K562 (cell line): ENCODE data around the gene DCAF7. TPM values are rescaled to one million over a fixed set of nuclear protein-coding genes. Genes with fewer than 3 reads are reported as not detected.

Experiments used
- ATAC-seq: fragments of 200-7000 bp; cut with Tn5 transposase; 3 replicates; pipeline ENCODE4 v1.9.1; 2020; ENCODE audit warnings: moderate library complexity
- BruUV-seq: library from RNA; stranded (reverse); fragments of 400-500 nt; replicated peaks from 2 replicates; lab custom pipeline; 2021; lab: Mats Ljungman, UMichigan
- CTCF ChIA-PET: fragments of 300-600 bp; formaldehyde crosslinking; extraction: SDS; loops from one replicate; lab custom pipeline; 2021; ENCODE audit warnings: low intra/inter-chr PET ratio; lab: Yijun Ruan, JAX
- POLR2A ChIA-PET: fragments of 300-600, 350-650 bp; sonication (Branson Sonifier 250); formaldehyde crosslinking; extraction: SDS; loops from one replicate; lab custom pipeline; 2021; ENCODE audit warnings: antibody characterized with exemption, inconsistent platforms; lab: Yijun Ruan, JAX
- DNase-seq, 4 experiments: peaks; one replicate each; pipeline versions ENCODE4 v3.0.0 to v3.0.0-alpha.2; 2011 to 2018; ENCODE audit warnings: low spot score in 3 of 4, mixed read lengths in 3 of 4; ENCODE audit errors: extremely low read depth in 1 of 4
- FAIRE-seq: peaks from 2 replicates; lab custom pipeline; 2011; peaks lifted over from hg19 to GRCh38; lab: Jason Lieb, UNC
- H2AFZ ChIP-seq: 2 replicates; pipeline ENCODE4 v1.6.0; 2011; ENCODE audit warnings: low read depth, low read length, control low read depth, inconsistent platforms
- H3K27ac ChIP-seq: fragments of 200-600 bp; 3 replicates; pipeline ENCODE4 v1.8.0; 2011; ENCODE audit warnings: low read depth, mild to moderate bottlenecking, control low read depth, inconsistent platforms, low read length, moderate library complexity, mixed read lengths; ENCODE audit errors: extremely low read depth
- H3K27me3 ChIP-seq, 2 experiments: fragments of 300-600 bp in 1 of 2; 2 replicates in 1 of 2; 3 replicates in 1 of 2; pipeline versions ENCODE4 v1.6.0 to v1.8.0; 2011; ENCODE audit warnings: inconsistent platforms in 2 of 2, low read length in 2 of 2, mild to moderate bottlenecking in 1 of 2, mixed read lengths in 1 of 2, moderate library complexity in 1 of 2; ENCODE audit not compliant: control insufficient read depth in 2 of 2, insufficient read depth in 2 of 2
- H3K36me3 ChIP-seq: fragments of 300-600 bp; 3 replicates; pipeline ENCODE4 v1.8.0; 2011; ENCODE audit warnings: mild to moderate bottlenecking, low read length, inconsistent platforms; ENCODE audit not compliant: control insufficient read depth, insufficient read depth
- H3K4me1 ChIP-seq, 2 experiments: fragments of 200-600 bp in 1 of 2; replicated peaks in 1 of 2; 2 replicates in 1 of 2; 3 replicates in 1 of 2; pipeline versions ENCODE4 v1.5.1 to v1.8.0; 2011; ENCODE audit warnings: inconsistent platforms in 2 of 2, low read length in 2 of 2, mild to moderate bottlenecking in 1 of 2, mixed read lengths in 1 of 2, moderate library complexity in 1 of 2; ENCODE audit not compliant: control insufficient read depth in 2 of 2, insufficient read depth in 2 of 2
- H3K4me2 ChIP-seq: 2 replicates; pipeline ENCODE4 v1.6.1; 2011; ENCODE audit warnings: low read length, control low read depth, inconsistent platforms, mixed read lengths; ENCODE audit not compliant: insufficient read depth
- H3K4me3 ChIP-seq: fragments of 200-600 bp; sonication (generic), shearing (Covaris generic); 2 replicates; pipeline ENCODE4 v1.5.1; 2016; ENCODE audit warnings: control low read depth, inconsistent platforms
- H3K79me2 ChIP-seq: fragments of 200-600 bp; 3 replicates; pipeline ENCODE4 v1.8.0; 2011; ENCODE audit warnings: low read length, inconsistent platforms; ENCODE audit not compliant: control insufficient read depth, insufficient read depth
- H3K9ac ChIP-seq, 2 experiments: 2 replicates each; pipeline versions ENCODE4 v1.6.0 to v1.6.1; 2011; ENCODE audit warnings: low read depth in 2 of 2, low read length in 2 of 2, control low read depth in 1 of 2, inconsistent platforms in 1 of 2, mild to moderate bottlenecking in 1 of 2, mixed read lengths in 1 of 2; ENCODE audit not compliant: insufficient read depth in 1 of 2
- H3K9me1 ChIP-seq: one replicate; pipeline ENCODE4 v1.6.0; 2011; ENCODE audit warnings: inconsistent platforms, mild to moderate bottlenecking, low read length, moderate library complexity; ENCODE audit not compliant: control insufficient read depth, insufficient read depth
- H3K9me3 ChIP-seq: replicated peaks from 2 replicates; pipeline ENCODE4 v1.5.1; 2011; ENCODE audit warnings: low read depth, low read length, inconsistent platforms; ENCODE audit not compliant: control insufficient read depth, insufficient read depth
- H4K20me1 ChIP-seq: replicated peaks from 2 replicates; pipeline ENCODE4 v1.6.1; 2011; ENCODE audit warnings: low read length, inconsistent platforms, mixed read lengths; ENCODE audit not compliant: control insufficient read depth, insufficient read depth
- CBFA2T3 ChIP-seq: fragments of 450-650 bp; IDR thresholded peaks from 2 replicates; pipeline ENCODE4 v1.6.1; 2017
- CCNT2 ChIP-seq: IDR thresholded peaks from 2 replicates; pipeline ENCODE4 v1.6.1; 2011; ENCODE audit warnings: borderline replicate concordance, low read depth, mild to moderate bottlenecking, moderate library complexity, mixed read lengths, low read length; ENCODE audit not compliant: insufficient read length; ENCODE audit errors: extremely low read depth
- ESRRB ChIP-seq: fragments of 250-450 bp; sonication (Bioruptor Pico); IDR thresholded peaks from 2 replicates; pipeline ENCODE4 v1.5.0; 2020; ENCODE audit warnings: mild to moderate bottlenecking, moderate library complexity, borderline replicate concordance
- RBM14 ChIP-seq: fragments of 200-400 bp; formaldehyde crosslinking; IDR thresholded peaks from 2 replicates; pipeline ENCODE4 v1.6.1; 2018; ENCODE audit warnings: low read depth, mild to moderate bottlenecking, low read length, moderate library complexity, borderline replicate concordance; ENCODE audit not compliant: insufficient read depth
- SIX5 ChIP-seq, 2 experiments: IDR thresholded peaks; 2 replicates each; pipeline ENCODE4 v1.6.1; 2011; ENCODE audit warnings: low read length in 2 of 2, borderline replicate concordance in 1 of 2, low read depth in 1 of 2, mild to moderate bottlenecking in 1 of 2, moderate library complexity in 1 of 2; ENCODE audit not compliant: insufficient read depth in 1 of 2
- SP1 ChIP-seq: sonication (generic); formaldehyde crosslinking; IDR thresholded peaks from 2 replicates; pipeline ENCODE4 v1.8.1; 2022; ENCODE audit warnings: mild to moderate bottlenecking, missing genetic modification reagents
- TOE1 ChIP-seq, 2 experiments: fragments of 450-650 bp in 1 of 2; sonication (generic) in 1 of 2; formaldehyde crosslinking in 1 of 2; IDR thresholded peaks; 2 replicates each; pipeline versions ENCODE4 v1.7.1 to v1.8.0; 2016 to 2022; ENCODE audit warnings: borderline replicate concordance in 2 of 2, mild to moderate bottlenecking in 2 of 2, antibody characterized with exemption in 1 of 2, inconsistent platforms in 1 of 2, low read depth in 1 of 2, missing genetic modification reagents in 1 of 2, moderate library complexity in 1 of 2
- ZFP30 ChIP-seq: fragments of 250-450 bp; sonication (Bioruptor Pico); IDR thresholded peaks from 2 replicates; pipeline ENCODE4 v1.8.0; 2022; ENCODE audit warnings: moderate library complexity, mild to moderate bottlenecking, inconsistent platforms, borderline replicate concordance
- ZNF253 ChIP-seq: fragments of 250-450 bp; sonication (Bioruptor Pico); conservative IDR thresholded peaks from 2 replicates; pipeline ENCODE4 v1.6.1; 2021; ENCODE audit warnings: mild to moderate bottlenecking
- ZNF41 ChIP-seq: fragments of 250-450 bp; sonication (Bioruptor Pico); conservative IDR thresholded peaks from 2 replicates; pipeline ENCODE4 v1.4.0; 2020; ENCODE audit warnings: mild to moderate bottlenecking
- ZSCAN29 ChIP-seq: fragments of 450-650 bp; IDR thresholded peaks from 2 replicates; pipeline ENCODE4 v1.6.1; 2017
- WGBS: fragments of 100-300 bp; shearing (Covaris generic); methylation state at CpG from one replicate; pipeline ENCODE4 v1.1.6; 2016; ENCODE audit warnings: low coverage, mixed read lengths; ENCODE audit not compliant: insufficient coverage; ENCODE audit errors: missing lambda C conversion rate; 5-methylcytosine and 5-hydroxymethylcytosine counted together
- in situ Hi-C: fragments of 300-500 bp; cut with MboI; formaldehyde crosslinking; loops from 4 replicates; pipeline ENCODE4 v1.15.0; 2018; ENCODE audit warnings: inconsistent platforms, mixed read lengths
- intact Hi-C: fragments of 100-400 bp; cut with micrococcal nuclease; formaldehyde crosslinking; loops from 2 replicates; pipeline ENCODE4 v1.14.2; 2022
- polyA plus RNA-seq, 8 experiments: library from polyadenylated mRNA; depleted of rRNA in 4 of 8; stranded (reverse) in 5 of 8; unstranded in 3 of 8; fragments of >200 nt; fragmentation: Nextera tagmentation in 2 of 8; fragmentation: Illumina TruSeq in 1 of 8; extraction: Ambion mirVana in 2 of 8; extraction: Trizol in 1 of 8; gene quantifications; 2 replicates each; pipeline versions ENCODE4 v1.2.1 to v1.2.3, GENCODE V29; 2011 to 2014; ENCODE audit warnings: inconsistent platforms in 1 of 8, missing spikeins in 1 of 8
- total RNA-seq, 7 experiments: library from RNA; depleted of rRNA in 6 of 7; stranded (reverse); fragments of >200 nt in 6 of 7; fragmentation: Illumina TruSeq in 2 of 7; extraction: Trizol in 2 of 7; gene quantifications; 2 replicates each; pipeline versions ENCODE4 v1.2.1 to v1.2.3, GENCODE V29; 2011 to 2021; ENCODE audit warnings: low replicate concordance in 1 of 7
- TF ChIP-seq, protein P1 (sequence below): fragments of 450-650 bp; conservative IDR thresholded peaks from 2 replicates; pipeline ENCODE4 v1.6.1; 2016; ENCODE audit warnings: missing genetic modification characterization, low read depth, mild to moderate bottlenecking, missing compliant biosample characterization, moderate library complexity
- TF ChIP-seq, protein P2 (sequence below): fragments of 450-650 bp; IDR thresholded peaks from 2 replicates; pipeline ENCODE4 v1.6.1; 2018; ENCODE audit warnings: mild to moderate bottlenecking, low read depth; ENCODE audit not compliant: partially characterized antibody
- TF ChIP-seq, protein P3 (sequence below): sonication (generic); formaldehyde crosslinking; IDR thresholded peaks from 2 replicates; pipeline ENCODE4 v1.9.0; 2022; ENCODE audit warnings: mild to moderate bottlenecking, missing genetic modification reagents
- TF ChIP-seq, protein P4 (sequence below): fragments of 450-650 bp; IDR thresholded peaks from 2 replicates; pipeline ENCODE4 v1.6.1; 2016; ENCODE audit warnings: borderline replicate concordance

DCAF7 gene
- total and polyA plus RNA-seq, 9 of the 15 experiments (the other 6 are each of a cell fraction or from before 2014, with no cell fraction given) = 30.8 to 123 (median 40.2) TPM

DNA sequence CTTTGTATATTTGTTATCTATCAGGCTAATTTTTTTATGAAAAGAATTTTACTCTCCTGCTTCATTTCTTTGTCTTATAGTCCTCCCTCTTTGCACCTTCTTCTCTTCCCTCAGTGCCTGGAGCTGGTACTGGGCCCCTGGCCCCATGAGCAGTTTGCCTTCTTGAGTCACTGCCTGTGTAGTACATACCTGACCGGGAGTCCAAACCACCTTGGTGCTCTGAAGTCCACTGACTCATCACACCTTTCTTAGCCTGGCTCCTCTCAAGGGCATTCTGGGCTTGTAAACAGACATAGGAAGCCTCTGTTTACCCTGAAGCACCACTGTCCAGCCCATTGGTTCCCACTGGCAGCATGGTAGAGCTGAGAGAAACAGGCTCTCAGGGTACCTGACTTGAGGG lies 39.4 kb downstream of the DCAF7 start:
- Histone ChIP-seq H3K4me1 (no peaks in the 10 kb centered on the region), H3K4me2 (no peak overlapping the region), H2AFZ (no peak overlapping the region), H3K4me3 (no peak overlapping the region), H3K27ac (no peak overlapping the region), H3K27me3 (no peaks in the 10 kb centered on the region), H3K36me3 (peaks cover 80% of the 10 kb centered on the region), H3K9ac (no peak overlapping the region), H3K79me2 (no peaks in the 10 kb centered on the region), H4K20me1 (peaks cover 8% of the 10 kb centered on the region; the same call in 1 of the 2 replicates), H3K9me3 (no peaks in the 10 kb centered on the region), H3K9me1 (no peaks in the 10 kb centered on the region)
- BruUV-seq = no TSS peak
- WGBS = 83% methylated on average over 1 of the region's 1 CpG
- FAIRE-seq (no peak), ATAC-seq (no peak), DNase-seq (no peak)
- in situ Hi-C loops = no loop called here
- ChIA-PET CTCF (no interaction called here), POLR2A (interaction anchor here (1.3 to 1.6 kb wide), 2 partner anchors 11 to 13 kb away, joined by 3 to 4 read pairs; partner anchors contain the start of gene TACO1)
- no peak for TF ChIP-seq ZNF41 (CRISPR knock-in tag)
- TF ChIP-seq ZNF253 (CRISPR knock-in tag) = no peak
- TF ChIP-seq, protein P1, sequence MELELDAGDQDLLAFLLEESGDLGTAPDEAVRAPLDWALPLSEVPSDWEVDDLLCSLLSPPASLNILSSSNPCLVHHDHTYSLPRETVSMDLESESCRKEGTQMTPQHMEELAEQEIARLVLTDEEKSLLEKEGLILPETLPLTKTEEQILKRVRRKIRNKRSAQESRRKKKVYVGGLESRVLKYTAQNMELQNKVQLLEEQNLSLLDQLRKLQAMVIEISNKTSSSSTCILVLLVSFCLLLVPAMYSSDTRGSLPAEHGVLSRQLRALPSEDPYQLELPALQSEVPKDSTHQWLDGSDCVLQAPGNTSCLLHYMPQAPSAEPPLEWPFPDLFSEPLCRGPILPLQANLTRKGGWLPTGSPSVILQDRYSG (tag) = no peak
- TF ChIP-seq, protein P2, sequence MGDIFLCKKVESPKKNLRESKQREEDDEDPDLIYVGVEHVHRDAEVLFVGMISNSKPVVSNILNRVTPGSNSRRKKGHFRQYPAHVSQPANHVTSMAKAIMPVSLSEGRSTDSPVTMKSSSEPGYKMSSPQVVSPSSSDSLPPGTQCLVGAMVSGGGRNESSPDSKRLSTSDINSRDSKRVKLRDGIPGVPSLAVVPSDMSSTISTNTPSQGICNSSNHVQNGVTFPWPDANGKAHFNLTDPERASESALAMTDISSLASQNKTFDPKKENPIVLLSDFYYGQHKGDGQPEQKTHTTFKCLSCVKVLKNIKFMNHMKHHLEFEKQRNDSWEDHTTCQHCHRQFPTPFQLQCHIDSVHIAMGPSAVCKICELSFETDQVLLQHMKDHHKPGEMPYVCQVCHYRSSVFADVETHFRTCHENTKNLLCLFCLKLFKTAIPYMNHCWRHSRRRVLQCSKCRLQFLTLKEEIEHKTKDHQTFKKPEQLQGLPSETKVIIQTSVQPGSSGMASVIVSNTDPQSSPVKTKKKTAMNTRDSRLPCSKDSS = no peak
- no peak for TF ChIP-seq CCNT2
- no peak for TF ChIP-seq RBM14
- TF ChIP-seq, protein P3, sequence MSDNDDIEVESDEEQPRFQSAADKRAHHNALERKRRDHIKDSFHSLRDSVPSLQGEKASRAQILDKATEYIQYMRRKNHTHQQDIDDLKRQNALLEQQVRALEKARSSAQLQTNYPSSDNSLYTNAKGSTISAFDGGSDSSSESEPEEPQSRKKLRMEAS (CRISPR knock-in tag) = no peak
- TF ChIP-seq CBFA2T3 = no peak
- no peak for TF ChIP-seq SIX5 (IDR thresholded peaks at IDR 0.05; ENCODE audit: borderline replicate concordance in 1 of 2, insufficient read depth in 1 of 2, low read depth in 1 of 2, low read length in 2 of 2)
- no peak for TF ChIP-seq ZFP30 (CRISPR knock-in tag)
- TF ChIP-seq TOE1 (IDR thresholded peaks at IDR 0.05; ENCODE audit: borderline replicate concordance) = no peak
- no peak for TF ChIP-seq TOE1 (CRISPR knock-in tag; IDR thresholded peaks at IDR 0.05; ENCODE audit: borderline replicate concordance, low read depth)
- TF ChIP-seq ZSCAN29 = no peak
- no peak for TF ChIP-seq ESRRB (CRISPR knock-in tag)
- no peak for TF ChIP-seq SP1 (CRISPR knock-in tag)
- TF ChIP-seq, protein P4, sequence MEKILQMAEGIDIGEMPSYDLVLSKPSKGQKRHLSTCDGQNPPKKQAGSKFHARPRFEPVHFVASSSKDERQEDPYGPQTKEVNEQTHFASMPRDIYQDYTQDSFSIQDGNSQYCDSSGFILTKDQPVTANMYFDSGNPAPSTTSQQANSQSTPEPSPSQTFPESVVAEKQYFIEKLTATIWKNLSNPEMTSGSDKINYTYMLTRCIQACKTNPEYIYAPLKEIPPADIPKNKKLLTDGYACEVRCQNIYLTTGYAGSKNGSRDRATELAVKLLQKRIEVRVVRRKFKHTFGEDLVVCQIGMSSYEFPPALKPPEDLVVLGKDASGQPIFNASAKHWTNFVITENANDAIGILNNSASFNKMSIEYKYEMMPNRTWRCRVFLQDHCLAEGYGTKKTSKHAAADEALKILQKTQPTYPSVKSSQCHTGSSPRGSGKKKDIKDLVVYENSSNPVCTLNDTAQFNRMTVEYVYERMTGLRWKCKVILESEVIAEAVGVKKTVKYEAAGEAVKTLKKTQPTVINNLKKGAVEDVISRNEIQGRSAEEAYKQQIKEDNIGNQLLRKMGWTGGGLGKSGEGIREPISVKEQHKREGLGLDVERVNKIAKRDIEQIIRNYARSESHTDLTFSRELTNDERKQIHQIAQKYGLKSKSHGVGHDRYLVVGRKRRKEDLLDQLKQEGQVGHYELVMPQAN = no peak
- intact Hi-C loops = no loop called here
